Measurements from ENCODE around the gene ACTL7B. TPM values are rescaled to one million over a fixed set of nuclear protein-coding genes. Genes with fewer than 3 reads are reported as not detected.

The ACTL7B gene
- total and polyA plus RNA-seq, 2 experiments from 2014 or later: not detected

- Histone ChIP-seq H3K27ac (ENCODE audit: low read depth) (no peak overlapping the region), H3K36me3 (ENCODE audit: insufficient read depth) (no peaks in the 10 kb centered on the region), H3K4me3 (no peak overlapping the region), H3K27me3 (ENCODE audit: insufficient read depth) (no peaks in the 10 kb centered on the region), H4K20me1 (replicated peaks; ENCODE audit: insufficient read depth) (no peaks in the 10 kb centered on the region), H3F3A (replicated peaks; ENCODE audit: low read depth) (no peaks in the 10 kb centered on the region), H3K79me2 (replicated peaks; ENCODE audit: insufficient read depth) (no peaks in the 10 kb centered on the region), H3K9me2 (ENCODE audit: insufficient read depth) (no peaks in the 10 kb centered on the region), H3K4me1 (ENCODE audit: insufficient read depth) (no peaks in the 10 kb centered on the region), H3K4me2 (no peak overlapping the region), H2AFZ (no peak overlapping the region)
- Mint-ChIP-seq H3K27me3 (ENCODE audit: insufficient read depth, low read depth, poor library complexity) (peaks cover 7% of the 10 kb centered on the region), H3K4me1 (no peaks in the 10 kb centered on the region), H3K27ac (no peak overlapping the region), H3K4me3 (no peak overlapping the region), H3K36me3 (ENCODE audit: low read depth) (no peaks in the 10 kb centered on the region), H3K9me3 (no peaks in the 10 kb centered on the region)
- no peak for ATAC-seq
- DNase-seq (ENCODE audit: low spot score): no peak
- TF ChIP-seq ETS1 (IDR thresholded peaks at IDR 0.05) (no peak), ZNF331 (CRISPR knock-in tag; IDR thresholded peaks at IDR 0.05; ENCODE audit: low read depth) (no peak), POLR2AphosphoS5 (IDR thresholded peaks at IDR 0.05; ENCODE audit: low read depth) (no peak), EZH2phosphoT487 (IDR thresholded peaks at IDR 0.05; ENCODE audit: unreplicated experiment) (no peak), EZH2 (IDR thresholded peaks at IDR 0.05; ENCODE audit: low read depth, unreplicated experiment) (no peak), NANOG (IDR thresholded peaks at IDR 0.05; ENCODE audit: borderline replicate concordance) (no peak), JUNB (IDR thresholded peaks at IDR 0.05; ENCODE audit: unreplicated experiment) (no peak)
- TF ChIP-seq, protein P1, sequence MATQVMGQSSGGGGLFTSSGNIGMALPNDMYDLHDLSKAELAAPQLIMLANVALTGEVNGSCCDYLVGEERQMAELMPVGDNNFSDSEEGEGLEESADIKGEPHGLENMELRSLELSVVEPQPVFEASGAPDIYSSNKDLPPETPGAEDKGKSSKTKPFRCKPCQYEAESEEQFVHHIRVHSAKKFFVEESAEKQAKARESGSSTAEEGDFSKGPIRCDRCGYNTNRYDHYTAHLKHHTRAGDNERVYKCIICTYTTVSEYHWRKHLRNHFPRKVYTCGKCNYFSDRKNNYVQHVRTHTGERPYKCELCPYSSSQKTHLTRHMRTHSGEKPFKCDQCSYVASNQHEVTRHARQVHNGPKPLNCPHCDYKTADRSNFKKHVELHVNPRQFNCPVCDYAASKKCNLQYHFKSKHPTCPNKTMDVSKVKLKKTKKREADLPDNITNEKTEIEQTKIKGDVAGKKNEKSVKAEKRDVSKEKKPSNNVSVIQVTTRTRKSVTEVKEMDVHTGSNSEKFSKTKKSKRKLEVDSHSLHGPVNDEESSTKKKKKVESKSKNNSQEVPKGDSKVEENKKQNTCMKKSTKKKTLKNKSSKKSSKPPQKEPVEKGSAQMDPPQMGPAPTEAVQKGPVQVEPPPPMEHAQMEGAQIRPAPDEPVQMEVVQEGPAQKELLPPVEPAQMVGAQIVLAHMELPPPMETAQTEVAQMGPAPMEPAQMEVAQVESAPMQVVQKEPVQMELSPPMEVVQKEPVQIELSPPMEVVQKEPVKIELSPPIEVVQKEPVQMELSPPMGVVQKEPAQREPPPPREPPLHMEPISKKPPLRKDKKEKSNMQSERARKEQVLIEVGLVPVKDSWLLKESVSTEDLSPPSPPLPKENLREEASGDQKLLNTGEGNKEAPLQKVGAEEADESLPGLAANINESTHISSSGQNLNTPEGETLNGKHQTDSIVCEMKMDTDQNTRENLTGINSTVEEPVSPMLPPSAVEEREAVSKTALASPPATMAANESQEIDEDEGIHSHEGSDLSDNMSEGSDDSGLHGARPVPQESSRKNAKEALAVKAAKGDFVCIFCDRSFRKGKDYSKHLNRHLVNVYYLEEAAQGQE (IDR thresholded peaks at IDR 0.05; ENCODE audit: unreplicated experiment): no peak
These were observed 278 bp downstream of the ACTL7B start for GRCh38 chr9:108855529-108855886.

DNA sequence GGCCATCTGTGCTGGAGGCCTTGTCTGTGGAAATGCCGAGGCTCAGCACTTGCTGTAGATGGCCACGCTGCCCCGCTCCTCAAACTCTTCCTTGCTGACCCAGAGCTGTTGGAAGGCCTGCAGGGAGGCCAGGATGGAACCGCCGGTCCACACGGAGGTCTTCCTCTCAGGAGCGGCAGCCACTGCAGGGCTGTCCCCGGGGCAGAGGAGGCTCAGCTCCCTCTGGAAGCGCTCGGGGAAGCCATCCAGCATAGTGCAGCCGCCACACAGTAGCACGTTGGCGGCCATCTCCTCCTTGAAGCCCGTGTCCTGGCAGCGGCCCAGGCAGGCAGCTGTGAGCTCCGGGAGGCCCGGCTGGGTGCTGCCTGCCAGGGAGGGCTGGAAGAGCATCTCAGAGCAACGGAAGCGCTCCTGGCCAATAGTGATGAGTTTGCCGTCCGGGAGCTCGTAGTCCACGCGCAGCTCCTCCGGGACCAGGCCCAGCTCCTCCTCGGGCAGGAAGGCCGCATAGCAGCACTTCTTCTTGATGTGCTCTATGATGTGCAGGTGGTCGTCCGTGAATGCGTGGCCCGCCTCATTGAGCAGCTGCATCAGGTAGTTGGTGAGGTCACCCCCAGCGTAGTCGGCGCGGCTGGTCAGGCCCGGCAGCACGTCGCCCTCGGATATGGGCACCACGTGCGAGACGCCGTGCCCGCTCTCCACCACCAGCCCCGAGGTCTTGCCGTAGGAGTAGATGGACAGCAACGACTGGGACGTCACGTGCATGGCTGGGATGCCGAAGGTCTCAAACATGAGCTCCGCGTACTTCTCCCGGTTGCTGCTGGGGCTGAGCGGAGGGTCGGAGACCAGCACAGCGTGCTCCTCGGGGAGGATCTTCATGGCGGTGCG is 901 bp downstream of the ACTL7B start:
- Histone ChIP-seq H2AFZ (no peak overlapping the region), H3K27me3 (ENCODE audit: insufficient read depth) (no peaks in the 10 kb centered on the region), H3F3A (replicated peaks; ENCODE audit: low read depth) (no peaks in the 10 kb centered on the region), H3K4me3 (no peak overlapping the region), H3K4me1 (ENCODE audit: insufficient read depth) (no peaks in the 10 kb centered on the region), H3K36me3 (ENCODE audit: insufficient read depth) (no peaks in the 10 kb centered on the region), H4K20me1 (replicated peaks; ENCODE audit: insufficient read depth) (no peaks in the 10 kb centered on the region), H3K4me2 (no peak overlapping the region), H3K79me2 (replicated peaks; ENCODE audit: insufficient read depth) (no peaks in the 10 kb centered on the region), H3K9me2 (ENCODE audit: insufficient read depth) (no peaks in the 10 kb centered on the region), H3K27ac (ENCODE audit: low read depth) (no peak overlapping the region)
- H3K27ac Mint-ChIP-seq: no peak overlapping the region
- no peaks in the 10 kb centered on the region for H3K4me1 Mint-ChIP-seq
- peaks cover 7% of the 10 kb centered on the region for H3K27me3 Mint-ChIP-seq (ENCODE audit: insufficient read depth, low read depth, poor library complexity)
- ATAC-seq (no peak), DNase-seq (ENCODE audit: low spot score) (no peak)
- H3K9me3 Mint-ChIP-seq: no peaks in the 10 kb centered on the region
- no peaks in the 10 kb centered on the region for H3K36me3 Mint-ChIP-seq (ENCODE audit: low read depth)
- H3K4me3 Mint-ChIP-seq: no peak overlapping the region
- TF ChIP-seq, protein P1 (IDR thresholded peaks at IDR 0.05; ENCODE audit: unreplicated experiment): no peak
- TF ChIP-seq ZNF114 (CRISPR knock-in tag; IDR thresholded peaks at IDR 0.05) (no peak), CTCF (conservative IDR thresholded peaks at IDR 0.05; ENCODE audit: low read depth in 2 of 2) (no peak), JUNB (IDR thresholded peaks at IDR 0.05; ENCODE audit: unreplicated experiment) (no peak)

All from GM23338 (cell line).